D341Med (cell line): ENCODE measurements around the gene LRRC70.

ENCODE experiments used
- DNase-seq: peaks from one replicate; pipeline ENCODE4 v3.0.0; 2012; ENCODE audit warnings: low spot score

Gene LRRC70

DNA sequence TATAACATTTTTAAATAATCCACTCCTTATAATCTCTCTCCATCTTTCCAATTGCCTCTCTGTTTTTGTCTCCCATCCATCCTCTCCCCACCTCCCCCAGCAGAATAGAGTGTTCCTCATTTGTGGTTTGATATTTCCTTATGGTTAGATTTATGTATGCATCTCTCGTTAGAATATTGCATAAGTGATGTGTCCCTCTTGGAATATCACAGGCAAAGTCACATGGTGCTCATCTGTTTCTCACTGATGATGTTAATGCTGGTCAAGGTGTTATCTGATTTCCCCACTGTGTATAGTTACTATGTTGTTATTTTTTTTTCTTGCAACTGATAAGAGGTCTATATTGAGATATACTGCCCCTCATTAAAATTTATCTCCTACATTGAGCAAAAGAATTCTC is 3.1 kb upstream of the LRRC70 start:
- no peak for DNase-seq

DNA sequence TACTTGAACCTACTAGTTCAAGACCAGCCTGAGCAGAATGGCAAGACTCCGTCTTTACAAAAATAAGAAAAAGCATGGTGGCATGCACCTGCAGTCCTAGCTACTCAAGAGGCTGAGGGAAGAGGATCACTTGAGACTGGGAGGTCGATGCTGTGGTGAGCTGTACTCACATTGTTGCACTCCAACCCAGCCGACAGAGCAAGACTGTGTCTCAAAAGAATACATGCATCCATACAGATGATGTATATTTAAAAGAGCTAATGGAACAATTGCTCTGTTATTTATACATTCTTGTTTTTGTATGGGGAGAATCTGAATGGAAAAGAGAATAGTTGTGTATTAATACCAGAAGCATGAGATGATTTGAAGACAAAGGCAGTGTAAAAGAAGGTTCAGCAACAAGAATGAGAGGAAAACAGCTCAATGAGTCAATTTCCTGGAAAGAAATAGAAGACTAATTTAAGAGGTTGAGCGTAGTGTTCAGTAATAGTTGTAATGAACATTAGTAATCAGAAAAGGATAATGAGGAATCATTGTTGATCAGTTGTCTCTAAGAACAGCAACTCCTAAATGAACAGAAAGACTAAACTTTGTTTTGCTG is 1.9 kb upstream of the LRRC70 start:
- no peak for DNase-seq

DNA sequence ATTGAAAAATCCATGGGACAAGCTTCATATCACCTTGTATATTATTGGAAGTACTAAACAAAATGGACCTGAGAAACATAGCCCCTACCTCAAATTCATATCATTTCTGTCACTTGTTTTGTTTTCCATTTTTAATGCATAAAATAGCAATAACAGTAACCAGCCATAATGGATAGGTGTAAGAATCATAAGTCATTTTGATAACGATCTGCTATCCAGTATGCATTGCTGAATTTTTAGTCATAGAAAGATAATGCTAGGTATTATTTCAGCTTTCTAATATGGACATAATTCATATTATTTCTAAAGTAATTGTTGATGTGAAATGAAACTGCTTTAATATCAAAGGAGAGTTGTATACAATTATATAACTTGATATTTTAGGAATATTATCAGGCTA is 1.1 kb upstream of the LRRC70 start:
- no peak for DNase-seq

DNA sequence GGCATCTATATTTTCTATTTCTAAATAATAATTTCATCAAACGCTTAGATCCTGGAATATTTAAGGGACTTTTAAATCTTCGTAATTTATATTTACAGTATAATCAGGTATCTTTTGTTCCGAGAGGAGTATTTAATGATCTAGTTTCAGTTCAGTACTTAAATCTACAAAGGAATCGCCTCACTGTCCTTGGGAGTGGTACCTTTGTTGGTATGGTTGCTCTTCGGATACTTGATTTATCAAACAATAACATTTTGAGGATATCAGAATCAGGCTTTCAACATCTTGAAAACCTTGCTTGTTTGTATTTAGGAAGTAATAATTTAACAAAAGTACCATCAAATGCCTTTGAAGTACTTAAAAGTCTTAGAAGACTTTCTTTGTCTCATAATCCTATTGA is 1.1 kb downstream of the LRRC70 start:
- no peak for DNase-seq

DNA sequence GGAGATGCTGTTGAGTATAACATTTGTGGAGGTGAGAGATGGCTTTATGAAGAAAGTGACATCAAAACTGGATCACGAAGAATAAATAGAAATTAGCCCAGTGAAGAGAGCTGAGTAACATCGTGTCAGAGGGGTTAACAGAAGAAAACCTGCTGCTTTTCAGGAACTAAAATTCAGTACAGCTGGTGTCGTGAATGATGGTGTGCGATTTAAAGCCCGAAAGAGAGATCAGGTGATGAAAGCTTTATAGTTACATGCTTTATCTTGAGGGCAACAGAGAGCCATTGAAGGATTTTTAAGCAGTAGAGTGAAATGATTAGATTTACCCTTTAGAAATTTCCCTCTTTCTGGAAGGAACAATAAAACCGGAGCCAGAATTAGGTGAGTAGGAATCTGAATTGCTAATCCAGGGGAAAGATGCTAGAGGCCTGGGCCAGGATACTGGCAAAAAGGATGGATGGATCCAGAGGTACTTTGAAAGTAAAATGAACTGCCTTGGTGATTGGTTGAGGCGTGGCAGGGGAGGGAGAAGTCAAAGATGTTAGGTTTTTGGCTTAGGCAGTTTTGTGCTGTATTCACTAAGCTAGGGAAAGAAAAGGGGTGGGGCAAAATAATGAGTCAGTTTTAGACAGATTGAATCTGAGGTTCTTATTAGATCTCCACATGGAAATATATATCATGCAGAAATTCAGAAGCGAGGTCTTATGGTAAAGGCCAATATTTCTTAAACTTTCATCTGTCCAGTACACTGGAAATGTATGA is 3.4 kb downstream of the LRRC70 start:
- no peak for DNase-seq

DNA sequence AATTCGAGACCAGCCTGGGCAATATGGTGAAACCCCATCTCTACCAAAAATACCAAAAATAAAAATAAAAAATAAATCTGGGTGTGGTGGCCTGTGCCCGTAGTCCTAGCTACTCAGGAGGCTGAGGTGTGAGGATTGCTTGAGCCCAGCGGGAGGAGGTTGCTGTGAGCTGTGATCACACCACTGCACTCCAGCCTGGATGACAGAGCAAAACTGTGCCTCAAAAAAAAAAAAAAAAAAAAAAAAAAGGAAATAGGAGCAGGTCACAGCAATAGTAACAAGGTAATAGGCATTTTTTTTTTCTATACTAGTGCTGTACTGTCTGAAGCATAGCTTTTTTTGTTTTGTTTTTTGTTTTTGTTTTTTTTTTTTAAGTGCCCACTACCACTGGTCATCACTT is 5.8 kb downstream of the LRRC70 start:
- no peak for DNase-seq

DNA sequence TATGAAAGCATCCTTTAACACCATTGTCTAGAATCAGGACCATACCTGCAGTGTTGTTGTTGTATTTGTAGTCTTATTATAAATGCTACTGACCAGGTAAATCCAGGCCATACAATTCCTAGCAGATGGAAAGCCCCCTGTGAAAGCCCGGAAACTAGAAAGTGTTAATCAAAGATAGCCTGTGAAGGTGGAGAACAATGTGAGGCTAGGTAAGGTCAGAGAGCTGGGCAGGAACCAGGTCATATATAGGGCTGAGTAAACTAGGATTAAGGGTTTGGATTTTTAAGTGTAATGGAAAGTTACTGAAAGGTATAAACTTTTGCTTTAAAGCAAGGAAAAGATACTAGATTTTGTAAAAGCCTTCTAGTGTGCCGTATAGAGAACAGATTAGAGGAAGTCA is 6.7 kb downstream of the LRRC70 start:
- DNase-seq: no peak

DNA sequence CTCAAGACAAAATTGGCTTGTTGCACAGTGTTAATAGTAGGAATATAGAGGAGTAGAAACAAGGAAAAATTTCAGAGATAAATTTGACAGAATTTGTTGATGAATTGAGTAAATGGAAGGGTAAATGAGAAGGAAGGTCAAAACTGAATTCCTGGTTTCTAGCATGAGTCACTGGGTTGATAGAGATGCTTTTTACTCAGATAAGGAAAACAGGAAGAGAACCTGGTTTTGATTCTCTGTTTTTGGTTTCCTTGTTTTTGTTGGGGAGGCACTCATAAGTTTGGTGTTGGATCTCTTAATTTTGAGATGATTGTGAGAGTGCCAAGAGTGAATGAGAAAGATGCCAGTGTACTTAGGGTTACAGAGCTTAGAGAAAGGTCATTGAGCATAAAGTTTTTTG is 7.1 kb downstream of the LRRC70 start:
- DNase-seq: no peak

DNA sequence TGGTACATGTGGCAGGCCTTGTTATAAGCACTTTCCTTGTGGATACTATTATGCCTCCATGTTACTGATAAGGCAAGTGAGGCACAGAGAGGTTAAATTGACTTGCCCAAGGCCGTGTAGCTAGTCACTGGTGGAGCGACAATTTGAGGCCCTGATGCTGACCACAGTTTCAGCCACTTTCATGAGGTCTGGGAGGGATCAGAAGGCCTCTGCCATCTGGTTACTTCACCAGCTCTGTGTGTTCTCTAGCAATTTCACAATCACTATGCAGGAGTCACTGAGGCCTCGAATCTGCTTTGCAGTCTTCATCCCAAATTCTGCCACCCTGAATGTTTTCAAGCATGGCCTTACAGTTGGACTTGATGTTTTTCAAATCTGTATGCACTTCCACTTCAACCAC is 9.1 kb downstream of the LRRC70 start:
- DNase-seq: no peak

DNA sequence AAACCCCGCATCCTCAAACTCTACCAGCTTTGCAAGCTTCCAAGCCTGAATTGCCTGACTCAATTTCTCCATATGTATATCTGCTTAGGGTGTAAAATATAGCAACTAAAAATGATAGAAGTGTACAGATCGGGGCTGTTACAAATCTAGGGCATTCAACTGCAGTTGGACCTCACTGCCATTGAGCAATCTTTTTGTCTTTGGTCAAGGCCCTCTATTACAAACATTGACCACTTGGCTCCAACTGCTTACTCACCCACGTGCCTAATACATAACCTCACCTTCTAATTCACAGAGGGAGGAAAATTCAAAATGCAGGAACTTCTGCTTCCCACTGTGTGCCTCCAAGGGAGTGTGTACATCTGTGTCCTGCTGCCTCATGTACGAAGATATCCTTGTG is 10.0 kb downstream of the LRRC70 start:
- no peak for DNase-seq

DNA sequence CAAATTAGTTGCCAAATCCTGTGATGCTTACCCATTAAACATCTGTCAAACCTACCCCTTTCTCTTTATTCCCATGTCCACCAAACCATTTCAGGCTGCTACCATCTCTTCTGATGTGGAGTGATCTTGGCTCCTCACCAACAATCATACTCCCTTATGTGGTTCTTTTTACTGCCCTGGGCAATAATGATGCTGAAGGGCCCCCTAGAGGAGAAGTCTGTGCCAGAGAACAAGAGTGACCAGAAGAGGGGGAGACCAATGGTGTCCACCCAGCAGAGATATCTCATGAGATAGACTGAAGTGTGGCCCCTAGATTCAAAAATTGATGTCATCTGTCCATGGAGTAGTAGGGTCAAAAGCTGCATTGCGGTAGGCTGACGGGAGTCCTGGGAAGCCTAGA is 10.9 kb downstream of the LRRC70 start:
- DNase-seq: no peak

DNA sequence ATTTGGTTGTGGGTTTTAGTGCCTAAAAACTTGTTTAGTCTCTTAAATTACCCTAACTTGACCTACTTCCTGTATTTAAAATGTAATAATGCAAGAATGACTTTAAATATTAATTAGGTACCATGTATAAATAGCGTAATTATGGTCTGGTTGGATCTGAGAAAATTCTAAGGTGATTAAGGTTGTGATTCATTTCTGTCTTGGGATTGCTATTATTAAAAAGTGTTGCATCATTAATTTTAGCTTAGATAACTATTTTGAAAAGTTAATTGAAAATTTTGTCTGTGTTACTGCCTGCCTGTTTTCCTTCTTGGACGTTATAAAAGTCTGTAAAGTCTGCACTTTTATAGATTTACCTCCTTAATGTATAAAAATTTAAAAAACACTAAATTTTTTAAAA is 11.8 kb downstream of the LRRC70 start:
- no peak for DNase-seq

DNA sequence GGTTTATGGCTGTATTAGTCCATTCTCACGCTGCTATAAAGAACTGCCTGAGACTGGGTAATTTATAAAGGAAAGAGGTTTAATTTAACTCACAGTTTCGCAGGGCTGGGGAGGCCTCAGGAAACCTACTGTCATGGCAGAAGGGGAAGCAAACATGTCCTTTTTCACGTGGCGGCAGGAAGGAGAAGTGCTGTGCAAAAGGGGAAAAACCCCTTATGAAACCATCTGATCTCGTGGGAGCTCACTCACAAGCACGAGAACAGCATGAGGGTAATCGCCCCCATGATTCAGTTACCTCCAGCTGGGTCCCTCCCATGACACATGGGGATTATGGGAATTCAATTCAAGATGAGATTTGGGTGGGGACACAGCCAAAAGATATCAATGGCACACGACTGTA is 13.9 kb downstream of the LRRC70 start:
- DNase-seq: no peak

DNA sequence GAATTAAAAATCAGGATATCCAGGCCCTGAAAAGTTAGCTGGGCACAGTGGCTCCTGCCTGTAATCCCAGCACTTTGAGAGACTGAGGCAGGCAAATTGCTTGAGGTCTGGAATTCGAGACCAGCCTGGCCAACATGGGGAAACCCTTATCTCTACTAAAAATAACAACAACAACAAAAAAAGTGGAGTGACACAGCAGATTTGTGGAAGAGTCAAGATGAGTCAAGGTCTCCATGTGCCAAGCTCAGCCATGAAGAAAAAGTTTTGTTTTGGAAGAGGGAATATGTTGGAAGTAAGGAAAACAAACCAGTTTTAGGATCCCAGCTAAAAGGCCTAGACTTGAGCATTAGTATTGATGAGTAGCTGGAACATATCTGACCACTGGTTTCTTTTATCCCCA is 14.7 kb downstream of the LRRC70 start:
- DNase-seq: no peak

DNA sequence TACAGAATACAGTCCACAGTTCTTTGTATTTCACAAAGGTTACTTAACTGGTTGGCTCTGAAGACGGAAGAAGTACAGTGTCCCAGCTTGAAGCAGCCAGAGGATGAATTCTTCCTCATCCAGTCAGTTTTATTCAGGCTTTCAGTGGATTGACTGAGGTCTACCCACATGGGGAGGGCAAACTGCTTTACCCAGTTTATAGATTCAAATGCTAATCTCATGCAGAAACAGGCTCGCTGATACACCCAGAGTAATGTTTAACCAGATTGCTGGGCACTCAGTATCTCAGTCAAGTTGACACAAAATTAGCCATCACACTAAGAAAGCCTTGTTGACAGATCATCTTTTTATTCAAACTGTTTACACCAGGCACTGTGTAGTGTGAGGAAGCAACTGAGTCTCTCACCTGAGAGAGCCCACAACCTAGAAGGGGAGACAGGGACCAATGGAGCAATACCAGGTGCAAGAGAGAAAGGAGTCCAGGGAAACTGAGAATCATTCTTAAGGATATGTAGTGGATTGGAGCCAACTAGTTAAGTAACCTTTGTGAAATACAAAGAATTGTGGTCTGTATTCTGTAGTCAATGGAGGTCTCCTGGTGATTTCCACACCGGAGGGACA is 15.9 kb downstream of the LRRC70 start:
- no peak for DNase-seq

DNA sequence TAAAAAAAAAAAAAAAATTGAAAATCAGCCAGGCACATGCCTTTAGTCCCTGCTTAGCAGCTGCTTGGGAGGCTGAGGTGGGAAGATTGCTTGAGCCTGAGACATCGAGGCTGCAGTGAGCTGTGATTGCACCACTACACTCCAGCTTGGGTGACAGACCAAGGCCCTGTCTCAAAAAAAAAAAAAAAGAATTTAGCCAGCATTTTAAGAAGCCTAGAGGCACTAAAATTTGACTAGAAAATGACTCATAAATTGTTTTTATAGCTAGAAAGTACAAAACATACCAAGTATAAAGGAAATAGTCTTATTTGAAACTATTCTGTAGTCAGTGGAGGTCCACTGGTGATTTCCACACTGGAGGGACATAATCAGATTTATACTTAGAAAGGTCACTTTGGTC is 17.5 kb downstream of the LRRC70 start:
- DNase-seq: no peak

DNA sequence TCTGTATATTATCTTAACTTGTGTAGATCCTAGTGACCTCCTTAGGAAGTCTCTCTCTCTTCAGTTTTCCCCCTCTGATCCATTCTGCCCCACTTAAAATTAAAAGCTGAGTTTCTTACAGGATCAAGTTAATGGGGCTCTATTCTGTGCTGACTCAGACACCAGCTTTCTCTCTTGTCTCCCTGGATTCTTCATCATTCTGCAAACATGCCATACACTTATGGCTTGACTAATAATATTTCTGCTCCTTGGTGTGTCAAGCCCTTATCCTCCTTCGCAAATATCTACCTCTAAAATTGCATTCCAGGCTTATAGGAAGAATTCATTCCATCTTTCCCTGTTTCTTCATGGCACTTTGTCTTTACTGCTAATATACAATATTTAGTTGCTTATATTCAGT is 18.1 kb downstream of the LRRC70 start:
- DNase-seq: no peak

DNA sequence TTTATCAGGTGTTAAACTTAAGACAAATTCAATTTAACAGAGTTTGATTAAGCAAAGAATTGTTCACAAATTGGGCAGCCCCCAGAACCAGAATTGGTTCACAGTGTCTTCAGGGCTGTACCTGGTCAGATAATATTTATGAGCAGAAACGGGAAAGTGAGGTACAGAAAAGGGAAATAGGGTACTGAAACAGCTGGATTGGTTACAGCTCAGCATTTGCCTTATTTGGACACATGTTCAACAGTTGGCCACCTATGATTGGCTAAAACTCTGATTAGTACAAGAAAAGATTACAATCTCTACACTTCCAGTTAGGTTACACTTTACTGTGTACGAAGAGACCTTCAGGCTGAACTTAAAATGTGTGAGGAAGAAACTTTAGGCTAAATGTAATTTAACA is 18.7 kb downstream of the LRRC70 start:
- DNase-seq: no peak

DNA sequence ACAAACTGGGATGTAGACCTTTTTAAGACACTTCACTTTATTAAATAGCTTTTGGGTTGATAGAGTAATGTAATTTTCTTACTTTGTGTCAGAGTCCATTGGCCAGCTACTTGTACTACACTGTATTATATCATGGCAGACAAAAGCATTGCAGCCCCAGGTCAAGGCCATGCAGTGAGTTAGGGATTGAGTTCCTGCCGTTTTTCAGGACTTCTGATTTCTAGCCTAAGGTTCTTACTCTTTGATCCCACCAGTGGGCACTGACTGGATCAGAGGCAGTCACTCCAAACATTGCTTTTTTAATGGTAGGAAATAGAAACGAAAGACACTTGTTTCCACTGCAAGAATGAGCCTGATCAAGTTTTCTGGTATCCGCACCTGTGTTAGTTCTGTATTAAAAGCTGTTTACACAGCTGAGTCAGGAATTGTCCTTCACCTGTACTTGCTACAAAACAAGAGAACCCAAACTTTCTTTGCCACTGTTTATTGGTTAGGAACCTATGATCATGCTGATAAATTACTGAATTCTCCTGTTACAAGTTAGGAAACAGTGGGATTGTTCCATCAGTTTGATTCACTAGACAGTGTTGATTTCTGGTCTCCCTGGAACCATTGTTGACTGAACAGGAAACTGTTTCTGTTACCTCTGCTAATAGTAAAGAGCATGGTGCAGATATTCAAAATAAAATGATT is 22.1 kb downstream of the LRRC70 start:
- no peak for DNase-seq

DNA sequence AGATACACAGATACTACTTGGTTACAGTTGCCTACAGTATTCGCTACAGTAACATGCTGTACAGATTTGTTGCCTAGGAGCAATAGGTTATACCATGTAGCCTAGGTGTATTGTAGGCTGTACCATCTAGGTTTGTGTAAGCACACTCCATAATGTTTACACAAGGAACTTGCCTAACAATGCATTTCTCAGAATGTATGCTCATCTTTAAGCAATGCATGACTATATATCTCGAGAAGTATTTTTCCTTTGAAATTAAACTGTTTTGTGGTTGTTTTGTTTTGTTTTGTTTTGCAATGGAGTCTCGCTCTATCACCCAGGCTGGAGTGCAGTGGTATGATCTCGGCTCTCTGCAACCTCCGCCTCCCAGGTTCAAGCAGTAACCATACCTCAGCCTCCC is 25.3 kb downstream of the LRRC70 start:
- DNase-seq: no peak

DNA sequence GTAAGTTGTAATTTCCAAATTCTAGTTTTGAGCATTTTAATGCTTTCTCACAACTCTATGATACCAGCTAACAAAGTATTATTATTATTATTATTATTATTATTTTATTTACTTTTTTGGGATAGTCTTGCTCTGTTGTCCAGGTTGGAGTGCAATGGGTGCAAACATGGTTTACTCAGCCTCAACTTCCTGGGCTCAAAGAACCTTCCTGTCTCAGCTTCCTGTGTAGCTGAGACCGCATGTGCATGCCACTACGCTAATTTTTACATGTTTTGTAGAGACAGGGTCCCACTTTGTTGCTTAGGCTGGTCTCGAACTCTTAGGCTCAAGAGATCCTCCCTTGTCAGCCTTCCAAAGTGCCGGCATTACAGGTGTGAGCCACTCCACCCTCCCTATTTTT is 27.0 kb downstream of the LRRC70 start:
- DNase-seq: no peak

DNA sequence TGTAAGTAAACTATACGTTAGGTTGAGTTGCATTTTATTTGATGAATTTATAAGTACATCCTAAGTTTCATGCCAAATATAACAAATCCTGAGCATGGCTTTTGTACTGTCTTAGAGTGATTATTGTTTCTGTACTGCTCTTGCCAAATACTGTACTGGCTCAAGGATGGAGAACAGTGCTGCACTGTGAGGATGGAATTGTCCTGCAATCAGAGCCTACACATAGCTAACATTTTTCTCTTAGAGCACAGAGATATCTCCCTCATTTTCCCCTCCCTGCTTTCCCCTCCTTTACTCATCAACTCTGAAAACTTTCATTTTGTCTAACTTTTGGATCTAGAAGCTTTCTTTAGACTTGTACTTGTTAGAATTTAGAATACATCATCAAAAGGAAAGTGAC is 28.3 kb downstream of the LRRC70 start:
- no peak for DNase-seq

DNA sequence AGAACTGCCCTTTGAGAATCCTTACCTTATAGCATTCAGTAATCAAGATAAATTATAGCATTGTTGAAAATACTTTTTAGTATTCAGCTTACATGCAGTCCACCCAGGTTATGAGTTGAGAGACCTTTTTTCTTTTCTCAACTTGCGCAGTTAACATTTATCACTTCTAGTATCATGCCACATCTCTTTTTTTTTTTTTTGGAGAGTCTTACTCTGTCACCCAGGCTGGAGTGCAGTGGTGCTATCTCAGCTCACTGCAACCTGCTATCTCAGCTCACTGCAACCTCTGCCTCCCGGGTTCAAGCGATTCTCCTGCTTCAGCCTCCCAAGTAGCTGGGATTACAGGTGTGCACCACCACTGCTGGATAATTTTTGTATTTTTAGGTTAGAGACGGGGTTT is 29.0 kb downstream of the LRRC70 start:
- DNase-seq: no peak
